G401 (cell line): ENCODE data around the gene BICRAL. TPM values are rescaled to one million over a fixed set of nuclear protein-coding genes. Genes with fewer than 3 reads are reported as not detected.
"Not testable (repeated sequence)": the region's sequence is repeated elsewhere in the genome, so short reads cannot be mapped to it uniquely, and the experiment has no call there.

ENCODE experiments used
- DNase-seq: peaks from one replicate; pipeline ENCODE4 v3.0.0-alpha.2; 2015; ENCODE audit warnings: low spot score
- in situ Hi-C: cut with HindIII; loops from 2 replicates; pipeline ENCODE4 v1.10.0; 2016; ENCODE audit warnings: low sequenced_read_pairs, mixed read lengths
- total RNA-seq: library from RNA; depleted of rRNA; stranded (reverse); fragments of >200 nt; shearing (Covaris generic); gene quantifications from 2 replicates; pipeline ENCODE4 v1.2.3, GENCODE V29; 2014; rRNA removed

Gene BICRAL
- total RNA-seq: 0.37 and 1.6 TPM in 2 replicates

GRCh38 chr6:42781796-42782688 lies at the start of gene BICRAL:
Gene BICRAL, plus strand, starts transcription at chr6:42782052. Its CDS starts 39,971 bp downstream, at chr6:42822023.
- peak; percentile 61 for DNase-seq
- in situ Hi-C loops: no loop called here

- DNase-seq, in situ Hi-C loops: not testable (repeated sequence)
These were observed 47.9 kb upstream of the BICRAL start for GRCh38 chr6:42733867-42734481.

- in situ Hi-C loops: no loop called here
These were observed 45.9 kb upstream of the BICRAL start for GRCh38 chr6:42735976-42736375.

GRCh38 chr6:42740725-42741124 lies 41.1 kb upstream of the BICRAL start:
- in situ Hi-C loops: no loop called here
- no peak for DNase-seq

More at GRCh38 chr6:42735976-42736375, 45.9 kb upstream of the BICRAL start:
- no peak for DNase-seq

GRCh38 chr6:42742116-42742894 lies 39.5 kb upstream of the BICRAL start:
- no peak for DNase-seq
- in situ Hi-C loops: no loop called here

GRCh38 chr6:42744351-42744893 lies 37.4 kb upstream of the BICRAL start:
- DNase-seq: no peak
- in situ Hi-C loops: no loop called here

- in situ Hi-C loops: no loop called here
- peak; percentile 21 for DNase-seq
These were observed 36.7 kb upstream of the BICRAL start for GRCh38 chr6:42745083-42745639.

- in situ Hi-C loops: no loop called here
- peak; percentile 99 for DNase-seq
These were observed 36.0 kb upstream of the BICRAL start, which contains the start of gene TBCC for GRCh38 chr6:42745640-42746462. Gene TBCC, minus strand, starts transcription at chr6:42746103. Its CDS starts 30 bp downstream, at chr6:42746073.

- in situ Hi-C loops: no loop called here
These were observed 35.1 kb upstream of the BICRAL start for GRCh38 chr6:42746463-42747391.

GRCh38 chr6:42748203-42748898 lies 33.5 kb upstream of the BICRAL start:
- in situ Hi-C loops: no loop called here
- DNase-seq: peak; percentile 40

More at GRCh38 chr6:42746463-42747391, 35.1 kb upstream of the BICRAL start:
- peak; percentile 88 for DNase-seq

- in situ Hi-C loops: no loop called here
These were observed 30.8 kb upstream of the BICRAL start for GRCh38 chr6:42751055-42751454.

GRCh38 chr6:42754759-42755158 lies 27.1 kb upstream of the BICRAL start:
- in situ Hi-C loops: no loop called here
- DNase-seq: no peak

More at GRCh38 chr6:42751055-42751454, 30.8 kb upstream of the BICRAL start:
- DNase-seq: no peak

GRCh38 chr6:42756722-42757121 lies 25.1 kb upstream of the BICRAL start:
- in situ Hi-C loops: no loop called here
- peak; percentile 58 for DNase-seq

GRCh38 chr6:42758756-42759430 lies 23.0 kb upstream of the BICRAL start:
- in situ Hi-C loops: no loop called here
- DNase-seq: no peak

GRCh38 chr6:42761287-42762067 lies 20.4 kb upstream of the BICRAL start:
- in situ Hi-C loops: no loop called here
- no peak for DNase-seq
